Gastrocnemius medialis (tissue), 4 donors: ENCODE results near the gene CTNNBIP1. TPM values are rescaled to one million over a fixed set of nuclear protein-coding genes. Genes with fewer than 3 reads are reported as not detected.

Experiments used
- ATAC-seq, 2 donors: fragments of 150-250 bp; one replicate each; pipeline ENCODE4 v1.9.1; 2016
- DNase-seq, 2 donors: peaks; one replicate each; pipeline ENCODE4 v3.0.0-alpha.2; 2019
- H3K27ac ChIP-seq, 4 donors: fragments of 200-600 bp; sonication (generic); 1 replicate in 1 of 4; 2 replicates in 3 of 4; pipeline ENCODE4 v1.5.1; 2016 to 2018; ENCODE audit warnings: mild to moderate bottlenecking in 2 of 4, moderate library complexity in 1 of 4
- H3K27me3 ChIP-seq, 3 donors: fragments of 200-600 bp; sonication (generic) in 2 of 3; 1 replicate in 1 of 3; 2 replicates in 2 of 3; pipeline versions ENCODE4 v1.5.1 to v1.6.0; 2016 to 2019; ENCODE audit warnings: mild to moderate bottlenecking in 1 of 3, moderate library complexity in 1 of 3
- H3K36me3 ChIP-seq, 2 donors: fragments of 200-600 bp; sonication (generic) in 1 of 2; one replicate each; pipeline ENCODE4 v1.5.1; 2017 to 2018
- H3K4me1 ChIP-seq, 2 donors: fragments of 200-600 bp; sonication (generic) in 1 of 2; one replicate each; pipeline ENCODE4 v1.5.1; 2016 to 2017; ENCODE audit warnings: mild to moderate bottlenecking in 2 of 2
- H3K4me3 ChIP-seq, 4 donors: fragments of 200-600 bp; sonication (generic) in 3 of 4; 1 replicate in 1 of 4; 2 replicates in 3 of 4; pipeline ENCODE4 v1.5.1; 2016 to 2019; ENCODE audit warnings: mild to moderate bottlenecking in 2 of 4
- H3K9me3 ChIP-seq, 3 donors: fragments of 200-600 bp; sonication (generic) in 2 of 3; 1 replicate in 1 of 3; 2 replicates in 2 of 3; pipeline ENCODE4 v1.5.1; 2016 to 2019
- CTCF ChIP-seq, 5 experiments: fragments of 450-650 bp in 3 of 5; fragments of 200-600 bp in 2 of 5; sonication (generic) in 2 of 5; IDR thresholded peaks in 4 of 5; conservative IDR thresholded peaks in 1 of 5; 1 replicate in 4 of 5; 2 replicates in 1 of 5; pipeline ENCODE4 v1.5.1; 2016 to 2019; ENCODE audit warnings: antibody characterized with exemption in 5 of 5, mild to moderate bottlenecking in 3 of 5, moderate library complexity in 3 of 5
- POLR2A ChIP-seq, 2 donors: fragments of 450-650 bp; IDR thresholded peaks; one replicate each; pipeline ENCODE4 v1.6.1; 2017; ENCODE audit warnings: antibody characterized with exemption in 2 of 2, mild to moderate bottlenecking in 2 of 2, moderate library complexity in 2 of 2
- in situ Hi-C, 4 donors: fragments of 200-750 bp; cut with MboI; loops; one replicate each; pipeline versions ENCODE4 v1.15.0 to v1.8.0; 2017; ENCODE audit warnings: low sequenced_read_pairs in 4 of 4
- intact Hi-C: fragments of 100-400 bp; cut with DNase I; formaldehyde crosslinking; loops from one replicate; pipeline ENCODE4 v1.15.1; 2023; ENCODE audit warnings: low total_unique reads
- total RNA-seq, 4 donors: library from RNA; depleted of rRNA; stranded (reverse); fragments of >200 nt; gene quantifications; one replicate each; pipeline versions ENCODE4 v1.1.0 to v1.2.3, GENCODE V29; 2016

Gene CTNNBIP1
- 10 to 100 TPM; 10.3 to 13.2 (median 10.4) TPM for total RNA-seq

GRCh38 chr1:9910076-9910422 is at the start of gene CTNNBIP1:
TSS of gene CTNNBIP1 (minus strand) at chr1:9910269. CDS start at chr1:9872064, 38,205 bp downstream.
- Histone ChIP-seq H3K27ac (peak within 1 kb of the TSS; percentile 92 to 99 (median 98)), H3K36me3 (no peaks in the 10 kb centered on the region), H3K9me3 (no peaks in the 10 kb centered on the region), H3K4me1 (peaks cover 27 to 35% of the 10 kb centered on the region in 2 donors), H3K27me3 (no peaks in the 10 kb centered on the region), H3K4me3 (peak within 1 kb of the TSS; percentile 74 to 82 (median 80))
- TF ChIP-seq CTCF (IDR thresholded peaks at IDR 0.05 in 4 of 5, conservative IDR thresholded peaks at IDR 0.05 in 1 of 5) (no peak), POLR2A (IDR thresholded peaks at IDR 0.05) (peak in 1 of 2 donors; percentile 55)
- DNase-seq (no peak), ATAC-seq (peak; percentile 81 to 82)
- in situ Hi-C loops: no loop called here
- intact Hi-C loops: loop anchor here (1.0 to 2.0 kb wide), 4 partner anchors 33 to 488 kb away; partner anchors contain the start of genes LZIC, NMNAT1 and UBE4B

- no peak overlapping the region for H3K27ac ChIP-seq
- H3K4me3 ChIP-seq: no peak overlapping the region
- TF ChIP-seq CTCF (IDR thresholded peaks at IDR 0.05 in 4 of 5, conservative IDR thresholded peaks at IDR 0.05 in 1 of 5) (no peak), POLR2A (IDR thresholded peaks at IDR 0.05) (no peak)
- no peaks in the 10 kb centered on the region for H3K27me3 ChIP-seq
- DNase-seq (no peak), ATAC-seq (no peak)
- H3K9me3 ChIP-seq: no peaks in the 10 kb centered on the region
- in situ Hi-C loops (no loop called here), intact Hi-C loops (no loop called here)
- H3K36me3 ChIP-seq: no peaks in the 10 kb centered on the region
- peaks cover 0 to 6% of the 10 kb centered on the region in 2 donors for H3K4me1 ChIP-seq
Measured at GRCh38 chr1:9957726-9958125, 47.7 kb upstream of the CTNNBIP1 start.

- Histone ChIP-seq H3K36me3 (peaks cover 2 to 14% of the 10 kb centered on the region in 2 donors), H3K9me3 (no peaks in the 10 kb centered on the region), H3K4me1 (peaks cover 44 to 45% of the 10 kb centered on the region in 2 donors), H3K27me3 (no peaks in the 10 kb centered on the region), H3K4me3 (no peak overlapping the region), H3K27ac (peak overlapping the region; percentile 42 to 94 (median 74))
- TF ChIP-seq CTCF (IDR thresholded peaks at IDR 0.05 in 4 of 5, conservative IDR thresholded peaks at IDR 0.05 in 1 of 5) (no peak), POLR2A (IDR thresholded peaks at IDR 0.05) (no peak)
- peak; percentile 79 to 82 for ATAC-seq
- in situ Hi-C loops: no loop called here
- peak; percentile 48 to 83 for DNase-seq
- intact Hi-C loops: no loop called here
Measured at GRCh38 chr1:9946315-9946714, 36.2 kb upstream of the CTNNBIP1 start.

- Histone ChIP-seq H3K4me3 (peak within 1 kb of the TSS; percentile 60 to 89 (median 82)), H3K27me3 (no peaks in the 10 kb centered on the region), H3K4me1 (peaks cover 33 to 35% of the 10 kb centered on the region in 2 donors), H3K27ac (peak within 1 kb of the TSS; percentile 93 to 95 (median 94)), H3K36me3 (peaks cover 2 to 18% of the 10 kb centered on the region in 2 donors), H3K9me3 (no peaks in the 10 kb centered on the region)
- intact Hi-C loops: loop anchor here (1.0 to 5.0 kb wide), 4 partner anchors 33 to 209 kb away; partner anchors contain the start of genes CTNNBIP1 and UBE4B
- peak; percentile 80 to 90 for ATAC-seq
- DNase-seq: peak; percentile 89 to 93
- in situ Hi-C loops: no loop called here
- TF ChIP-seq POLR2A (IDR thresholded peaks at IDR 0.05): peak; percentile 88 to 95
- TF ChIP-seq CTCF (IDR thresholded peaks at IDR 0.05 in 4 of 5, conservative IDR thresholded peaks at IDR 0.05 in 1 of 5): peak in 1 of 5 experiments; percentile 24
Measured at GRCh38 chr1:9942939-9943788, 33.1 kb upstream of the CTNNBIP1 start, which contains the start of the genes LZIC and NMNAT1. TSS of gene LZIC (minus strand) at chr1:9943391. CDS start at chr1:9936619, 6,772 bp downstream. TSS of gene NMNAT1 (plus strand) at chr1:9943475. CDS start at chr1:9972074, 28,599 bp downstream.
